ENCODE results near the gene RSBN1. TPM values are rescaled to one million over a fixed set of nuclear protein-coding genes. Genes with fewer than 3 reads are reported as not detected.

RSBN1 gene
- total and polyA plus RNA-seq, 9 of the 15 experiments (the other 6 are each of a cell fraction or from before 2014, with no cell fraction given) = 4.5 to 24.3 (median 13.0) TPM

DNA sequence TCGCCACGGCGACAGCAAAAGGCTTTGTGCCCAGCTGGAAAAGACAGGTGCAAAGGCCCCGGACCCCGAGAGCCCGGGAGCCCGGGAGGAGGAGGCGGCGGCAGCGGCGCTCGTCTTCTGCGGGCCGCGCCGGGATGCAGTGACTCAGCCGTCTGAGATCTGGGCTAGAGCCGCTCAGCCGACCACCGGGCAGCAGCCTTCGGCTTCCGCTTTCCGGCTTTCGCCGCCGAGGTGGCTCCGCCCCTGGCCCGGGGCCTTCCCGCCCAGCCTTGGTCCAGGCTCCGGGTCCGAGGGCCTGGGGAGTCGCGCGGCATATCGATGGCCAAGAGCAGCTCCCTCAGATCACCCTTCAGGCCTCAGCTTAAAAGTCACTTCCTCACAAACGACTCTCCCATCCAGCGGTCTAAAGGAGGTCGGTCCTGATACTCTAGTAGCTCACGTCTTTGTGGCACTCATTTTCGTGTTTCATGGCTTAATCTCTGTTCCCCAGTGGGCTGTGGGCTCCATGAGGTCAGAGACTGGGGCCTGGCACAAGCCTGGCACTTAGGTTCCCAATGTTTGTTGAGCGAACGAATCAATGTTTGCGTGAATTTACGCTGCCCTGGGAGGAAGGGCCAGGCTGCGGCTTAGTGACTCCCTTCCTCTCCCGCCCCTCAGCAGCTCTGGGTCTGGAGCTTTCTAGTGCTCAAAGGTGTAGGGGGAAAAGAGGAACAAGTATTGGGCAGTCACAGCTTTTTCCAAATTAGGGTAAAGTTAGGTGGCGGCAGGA is 52.8 kb downstream of the RSBN1 start, which contains the start of gene PHTF1 (continued):
- TF ChIP-seq, protein P1, sequence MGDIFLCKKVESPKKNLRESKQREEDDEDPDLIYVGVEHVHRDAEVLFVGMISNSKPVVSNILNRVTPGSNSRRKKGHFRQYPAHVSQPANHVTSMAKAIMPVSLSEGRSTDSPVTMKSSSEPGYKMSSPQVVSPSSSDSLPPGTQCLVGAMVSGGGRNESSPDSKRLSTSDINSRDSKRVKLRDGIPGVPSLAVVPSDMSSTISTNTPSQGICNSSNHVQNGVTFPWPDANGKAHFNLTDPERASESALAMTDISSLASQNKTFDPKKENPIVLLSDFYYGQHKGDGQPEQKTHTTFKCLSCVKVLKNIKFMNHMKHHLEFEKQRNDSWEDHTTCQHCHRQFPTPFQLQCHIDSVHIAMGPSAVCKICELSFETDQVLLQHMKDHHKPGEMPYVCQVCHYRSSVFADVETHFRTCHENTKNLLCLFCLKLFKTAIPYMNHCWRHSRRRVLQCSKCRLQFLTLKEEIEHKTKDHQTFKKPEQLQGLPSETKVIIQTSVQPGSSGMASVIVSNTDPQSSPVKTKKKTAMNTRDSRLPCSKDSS (IDR thresholded peaks at IDR 0.05; ENCODE audit: low read depth, partially characterized antibody) = no peak
- peak; percentile 71 for TF ChIP-seq ZNF12 (CRISPR knock-in tag; IDR thresholded peaks at IDR 0.05)
- no peak for TF ChIP-seq ZFP1 (CRISPR knock-in tag; IDR thresholded peaks at IDR 0.05)
- 0 out of 2 replicates have a peak, but pooled peaks have one; percentile 4 for TF ChIP-seq ARID2 (IDR thresholded peaks at IDR 0.05)
- peak; percentile 64 for TF ChIP-seq CREM (IDR thresholded peaks at IDR 0.05; ENCODE audit: low read depth)
- peak; percentile 100 for TF ChIP-seq RBFOX2 (IDR thresholded peaks at IDR 0.05; ENCODE audit: low read depth, low read length)
- no peak for TF ChIP-seq TFAM (CRISPR knock-in tag; conservative IDR thresholded peaks at IDR 0.05)
- TF ChIP-seq MTF1 (CRISPR knock-in tag; IDR thresholded peaks at IDR 0.05; ENCODE audit: borderline replicate concordance) = no peak
- TF ChIP-seq MTA1 (IDR thresholded peaks at IDR 0.05; ENCODE audit: borderline replicate concordance) = peak; percentile 56; the same call in 1 of the 2 replicates
- TF ChIP-seq ATF1 (CRISPR knock-in tag; IDR thresholded peaks at IDR 0.05) = no peak
- TF ChIP-seq ATF1 (tag; IDR thresholded peaks at IDR 0.05) = peak; percentile 74
- 0 out of 2 replicates have a peak, but pooled peaks have one; percentile 47 for TF ChIP-seq ILF3 (IDR thresholded peaks at IDR 0.05; ENCODE audit: borderline replicate concordance)
- TF ChIP-seq CTBP1 (IDR thresholded peaks at IDR 0.05; ENCODE audit: borderline replicate concordance) = peak; percentile 64
- TF ChIP-seq, protein P2, sequence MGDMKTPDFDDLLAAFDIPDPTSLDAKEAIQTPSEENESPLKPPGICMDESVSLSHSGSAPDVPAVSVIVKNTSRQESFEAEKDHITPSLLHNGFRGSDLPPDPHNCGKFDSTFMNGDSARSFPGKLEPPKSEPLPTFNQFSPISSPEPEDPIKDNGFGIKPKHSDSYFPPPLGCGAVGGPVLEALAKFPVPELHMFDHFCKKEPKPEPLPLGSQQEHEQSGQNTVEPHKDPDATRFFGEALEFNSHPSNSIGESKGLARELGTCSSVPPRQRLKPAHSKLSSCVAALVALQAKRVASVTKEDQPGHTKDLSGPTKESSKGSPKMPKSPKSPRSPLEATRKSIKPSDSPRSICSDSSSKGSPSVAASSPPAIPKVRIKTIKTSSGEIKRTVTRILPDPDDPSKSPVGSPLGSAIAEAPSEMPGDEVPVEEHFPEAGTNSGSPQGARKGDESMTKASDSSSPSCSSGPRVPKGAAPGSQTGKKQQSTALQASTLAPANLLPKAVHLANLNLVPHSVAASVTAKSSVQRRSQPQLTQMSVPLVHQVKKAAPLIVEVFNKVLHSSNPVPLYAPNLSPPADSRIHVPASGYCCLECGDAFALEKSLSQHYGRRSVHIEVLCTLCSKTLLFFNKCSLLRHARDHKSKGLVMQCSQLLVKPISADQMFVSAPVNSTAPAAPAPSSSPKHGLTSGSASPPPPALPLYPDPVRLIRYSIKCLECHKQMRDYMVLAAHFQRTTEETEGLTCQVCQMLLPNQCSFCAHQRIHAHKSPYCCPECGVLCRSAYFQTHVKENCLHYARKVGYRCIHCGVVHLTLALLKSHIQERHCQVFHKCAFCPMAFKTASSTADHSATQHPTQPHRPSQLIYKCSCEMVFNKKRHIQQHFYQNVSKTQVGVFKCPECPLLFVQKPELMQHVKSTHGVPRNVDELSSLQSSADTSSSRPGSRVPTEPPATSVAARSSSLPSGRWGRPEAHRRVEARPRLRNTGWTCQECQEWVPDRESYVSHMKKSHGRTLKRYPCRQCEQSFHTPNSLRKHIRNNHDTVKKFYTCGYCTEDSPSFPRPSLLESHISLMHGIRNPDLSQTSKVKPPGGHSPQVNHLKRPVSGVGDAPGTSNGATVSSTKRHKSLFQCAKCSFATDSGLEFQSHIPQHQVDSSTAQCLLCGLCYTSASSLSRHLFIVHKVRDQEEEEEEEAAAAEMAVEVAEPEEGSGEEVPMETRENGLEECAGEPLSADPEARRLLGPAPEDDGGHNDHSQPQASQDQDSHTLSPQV (IDR thresholded peaks at IDR 0.05) = no peak; the same call in 1 of the 2 replicates
- TF ChIP-seq LEF1 (IDR thresholded peaks at IDR 0.05) = peak; percentile 37; the same call in 1 of the 2 replicates
- TF ChIP-seq, protein P3, sequence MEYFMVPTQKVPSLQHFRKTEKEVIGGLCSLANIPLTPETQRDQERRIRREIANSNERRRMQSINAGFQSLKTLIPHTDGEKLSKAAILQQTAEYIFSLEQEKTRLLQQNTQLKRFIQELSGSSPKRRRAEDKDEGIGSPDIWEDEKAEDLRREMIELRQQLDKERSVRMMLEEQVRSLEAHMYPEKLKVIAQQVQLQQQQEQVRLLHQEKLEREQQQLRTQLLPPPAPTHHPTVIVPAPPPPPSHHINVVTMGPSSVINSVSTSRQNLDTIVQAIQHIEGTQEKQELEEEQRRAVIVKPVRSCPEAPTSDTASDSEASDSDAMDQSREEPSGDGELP (CRISPR knock-in tag; IDR thresholded peaks at IDR 0.05; ENCODE audit: borderline replicate concordance) = peak; percentile 84
- TF ChIP-seq, protein P4, sequence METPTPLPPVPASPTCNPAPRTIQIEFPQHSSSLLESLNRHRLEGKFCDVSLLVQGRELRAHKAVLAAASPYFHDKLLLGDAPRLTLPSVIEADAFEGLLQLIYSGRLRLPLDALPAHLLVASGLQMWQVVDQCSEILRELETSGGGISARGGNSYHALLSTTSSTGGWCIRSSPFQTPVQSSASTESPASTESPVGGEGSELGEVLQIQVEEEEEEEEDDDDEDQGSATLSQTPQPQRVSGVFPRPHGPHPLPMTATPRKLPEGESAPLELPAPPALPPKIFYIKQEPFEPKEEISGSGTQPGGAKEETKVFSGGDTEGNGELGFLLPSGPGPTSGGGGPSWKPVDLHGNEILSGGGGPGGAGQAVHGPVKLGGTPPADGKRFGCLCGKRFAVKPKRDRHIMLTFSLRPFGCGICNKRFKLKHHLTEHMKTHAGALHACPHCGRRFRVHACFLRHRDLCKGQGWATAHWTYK (CRISPR knock-in tag; IDR thresholded peaks at IDR 0.05) = peak; percentile 85
- peak in 1 of 2 experiments; percentile 44; a peak in 1 of 4 replicates for TF ChIP-seq KDM4B (IDR thresholded peaks at IDR 0.05; ENCODE audit: borderline replicate concordance in 2 of 2, low read depth in 1 of 2)
- 0 out of 2 replicates have a peak, but pooled peaks have one; percentile 10 for TF ChIP-seq GATAD2B (IDR thresholded peaks at IDR 0.05; ENCODE audit: borderline replicate concordance)
